Neutrophil (primary cell): ENCODE measurements around the gene GPR25.

Experiments used
- H3K27ac ChIP-seq: fragments of 200-600 bp; sonication (generic); 2 replicates; pipeline ENCODE4 v1.5.1; 2016; ENCODE audit warnings: mild to moderate bottlenecking, moderate library complexity
- H3K27me3 ChIP-seq: fragments of 200-600 bp; sonication (generic); 2 replicates; pipeline ENCODE4 v1.6.0; 2016; ENCODE audit warnings: mild to moderate bottlenecking
- H3K36me3 ChIP-seq: fragments of 200-600 bp; sonication (generic); 2 replicates; pipeline ENCODE4 v1.5.1; 2017
- H3K4me1 ChIP-seq, 2 experiments: fragments of 200-600 bp in 1 of 2; sonication (generic) in 1 of 2; 1 replicate in 1 of 2; 2 replicates in 1 of 2; pipeline versions ENCODE4 v1.5.1 to v1.6.1; 2013 to 2016; ENCODE audit warnings: low read depth in 1 of 2, low read length in 1 of 2, mild to moderate bottlenecking in 1 of 2, moderate library complexity in 1 of 2; ENCODE audit not compliant: control insufficient read depth in 1 of 2, insufficient read depth in 1 of 2
- H3K4me3 ChIP-seq, 2 experiments: fragments of 200-600 bp in 1 of 2; sonication (generic) in 1 of 2; 1 replicate in 1 of 2; 2 replicates in 1 of 2; pipeline ENCODE4 v1.5.1; 2013 to 2016; ENCODE audit warnings: low read depth in 1 of 2, low read length in 1 of 2, mild to moderate bottlenecking in 1 of 2, moderate library complexity in 1 of 2
- H3K9me3 ChIP-seq: fragments of 200-600 bp; sonication (generic); 2 replicates; pipeline ENCODE4 v1.5.1; 2016
- TF ChIP-seq, protein P1 (sequence below): fragments of 200-600 bp; sonication (generic); IDR thresholded peaks from 2 replicates; pipeline ENCODE4 v1.5.1; 2016; ENCODE audit warnings: antibody characterized with exemption

The GPR25 gene

DNA sequence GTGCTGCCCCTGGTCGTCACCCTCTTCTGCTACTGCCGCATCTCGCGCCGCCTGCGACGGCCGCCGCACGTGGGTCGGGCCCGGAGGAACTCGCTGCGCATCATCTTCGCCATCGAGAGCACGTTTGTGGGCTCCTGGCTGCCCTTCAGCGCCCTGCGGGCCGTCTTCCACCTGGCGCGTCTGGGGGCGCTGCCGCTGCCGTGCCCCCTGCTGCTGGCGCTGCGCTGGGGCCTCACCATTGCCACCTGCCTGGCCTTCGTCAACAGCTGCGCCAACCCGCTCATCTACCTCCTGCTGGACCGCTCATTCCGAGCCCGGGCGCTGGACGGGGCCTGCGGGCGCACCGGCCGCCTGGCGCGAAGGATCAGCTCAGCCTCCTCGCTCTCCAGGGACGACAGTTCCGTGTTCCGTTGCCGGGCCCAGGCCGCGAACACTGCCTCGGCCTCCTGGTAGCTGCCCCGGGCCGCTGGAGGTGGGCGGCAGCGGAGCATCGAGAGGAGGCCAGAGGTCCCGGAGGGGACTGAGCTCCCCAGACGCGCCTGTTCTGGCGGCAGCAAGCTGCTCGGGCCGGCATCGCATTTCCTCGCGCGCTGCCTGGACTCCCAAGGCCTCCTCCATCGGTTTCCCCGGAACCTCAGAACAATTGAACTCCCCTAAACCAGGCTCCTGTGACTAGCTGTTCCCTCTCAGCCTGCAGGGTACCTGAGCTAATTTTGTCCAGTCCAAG lies 1.1 kb downstream of the GPR25 start:
- TF ChIP-seq, protein P1, sequence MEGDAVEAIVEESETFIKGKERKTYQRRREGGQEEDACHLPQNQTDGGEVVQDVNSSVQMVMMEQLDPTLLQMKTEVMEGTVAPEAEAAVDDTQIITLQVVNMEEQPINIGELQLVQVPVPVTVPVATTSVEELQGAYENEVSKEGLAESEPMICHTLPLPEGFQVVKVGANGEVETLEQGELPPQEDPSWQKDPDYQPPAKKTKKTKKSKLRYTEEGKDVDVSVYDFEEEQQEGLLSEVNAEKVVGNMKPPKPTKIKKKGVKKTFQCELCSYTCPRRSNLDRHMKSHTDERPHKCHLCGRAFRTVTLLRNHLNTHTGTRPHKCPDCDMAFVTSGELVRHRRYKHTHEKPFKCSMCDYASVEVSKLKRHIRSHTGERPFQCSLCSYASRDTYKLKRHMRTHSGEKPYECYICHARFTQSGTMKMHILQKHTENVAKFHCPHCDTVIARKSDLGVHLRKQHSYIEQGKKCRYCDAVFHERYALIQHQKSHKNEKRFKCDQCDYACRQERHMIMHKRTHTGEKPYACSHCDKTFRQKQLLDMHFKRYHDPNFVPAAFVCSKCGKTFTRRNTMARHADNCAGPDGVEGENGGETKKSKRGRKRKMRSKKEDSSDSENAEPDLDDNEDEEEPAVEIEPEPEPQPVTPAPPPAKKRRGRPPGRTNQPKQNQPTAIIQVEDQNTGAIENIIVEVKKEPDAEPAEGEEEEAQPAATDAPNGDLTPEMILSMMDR, result no peak
- Histone ChIP-seq H3K27ac (no peak overlapping the region), H3K36me3 (no peaks in the 10 kb centered on the region), H3K27me3 (peaks cover 33% of the 10 kb centered on the region), H3K9me3 (no peaks in the 10 kb centered on the region), H3K4me1 (peaks cover 16 to 22% of the 10 kb centered on the region in 2 experiments), H3K4me3 (peak overlapping the region; percentile 36 to 53)

DNA sequence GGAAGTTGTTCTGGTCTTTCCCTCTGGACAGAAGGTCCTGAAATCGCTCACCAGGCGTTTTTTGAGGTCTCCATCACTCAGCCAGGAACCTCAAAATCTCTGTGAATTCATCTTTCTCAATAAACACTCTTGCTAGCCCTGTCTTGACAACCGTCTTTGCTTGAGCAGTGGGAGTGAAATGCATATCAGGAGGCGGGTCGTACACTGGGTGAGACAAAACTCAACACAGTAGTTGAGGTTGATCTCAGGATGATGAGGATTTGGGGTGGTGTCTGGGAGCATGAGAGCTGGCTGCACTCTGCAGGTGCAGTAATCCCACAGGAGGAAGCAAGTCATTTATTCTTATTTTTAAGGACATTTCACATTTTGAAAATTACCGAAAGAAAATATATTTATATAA lies 1.9 kb downstream of the GPR25 start:
- no peak overlapping the region for H3K27ac ChIP-seq
- H3K4me3 ChIP-seq, result no peak overlapping the region
- no peaks in the 10 kb centered on the region for H3K36me3 ChIP-seq
- TF ChIP-seq, protein P1, result no peak
- peaks cover 16 to 22% of the 10 kb centered on the region in 2 experiments for H3K4me1 ChIP-seq
- H3K27me3 ChIP-seq, result peaks cover 33% of the 10 kb centered on the region
- no peaks in the 10 kb centered on the region for H3K9me3 ChIP-seq

DNA sequence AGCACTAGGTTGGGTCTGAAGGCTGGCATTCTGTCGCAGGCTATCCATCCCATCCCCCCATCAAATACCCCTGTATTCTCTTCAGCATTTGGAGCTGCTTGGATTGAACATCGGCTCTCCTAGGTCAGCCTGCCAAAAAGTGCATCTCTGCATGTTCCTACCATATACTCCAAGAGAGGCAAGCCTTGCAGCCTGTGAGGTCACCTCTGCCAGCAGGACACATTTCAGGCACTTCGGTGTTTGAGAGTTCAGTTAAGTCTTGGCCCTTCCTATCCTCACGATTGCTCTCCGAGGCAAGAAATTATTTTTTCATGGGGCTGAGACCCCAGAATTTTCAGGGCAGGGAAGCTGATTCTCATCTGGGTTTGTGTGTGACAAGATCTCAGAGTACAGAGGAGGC lies 2.6 kb downstream of the GPR25 start:
- Histone ChIP-seq H3K4me3 (no peak overlapping the region), H3K27ac (no peak overlapping the region), H3K27me3 (peaks cover 33% of the 10 kb centered on the region), H3K4me1 (peaks cover 16 to 22% of the 10 kb centered on the region in 2 experiments), H3K9me3 (no peaks in the 10 kb centered on the region), H3K36me3 (no peaks in the 10 kb centered on the region)
- TF ChIP-seq, protein P1, result no peak

DNA sequence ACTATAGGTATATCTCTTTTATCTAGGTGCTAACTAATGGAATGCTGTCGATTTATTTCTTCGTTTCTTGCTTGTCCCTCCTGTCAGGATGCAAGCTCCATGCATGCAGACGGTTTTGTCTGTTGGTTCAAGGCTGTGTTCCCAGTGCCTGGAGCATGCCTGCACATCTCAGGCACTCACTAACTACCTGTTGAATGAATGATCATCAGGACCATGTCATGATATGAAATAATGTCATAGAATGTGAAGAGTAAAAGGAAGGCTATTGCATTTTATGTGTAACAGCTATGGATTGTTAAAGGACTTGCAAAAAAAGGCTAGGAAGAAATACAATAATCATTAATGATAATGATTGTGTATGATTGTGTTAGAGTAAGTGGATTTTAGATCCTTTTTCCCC lies 4.2 kb downstream of the GPR25 start:
- H3K9me3 ChIP-seq, result no peaks in the 10 kb centered on the region
- no peak overlapping the region for H3K27ac ChIP-seq
- no peaks in the 10 kb centered on the region for H3K36me3 ChIP-seq
- H3K4me3 ChIP-seq, result no peak overlapping the region
- peaks cover 33% of the 10 kb centered on the region for H3K27me3 ChIP-seq
- H3K4me1 ChIP-seq, result peaks cover 13 to 15% of the 10 kb centered on the region in 2 experiments
- TF ChIP-seq, protein P1, result no peak

DNA sequence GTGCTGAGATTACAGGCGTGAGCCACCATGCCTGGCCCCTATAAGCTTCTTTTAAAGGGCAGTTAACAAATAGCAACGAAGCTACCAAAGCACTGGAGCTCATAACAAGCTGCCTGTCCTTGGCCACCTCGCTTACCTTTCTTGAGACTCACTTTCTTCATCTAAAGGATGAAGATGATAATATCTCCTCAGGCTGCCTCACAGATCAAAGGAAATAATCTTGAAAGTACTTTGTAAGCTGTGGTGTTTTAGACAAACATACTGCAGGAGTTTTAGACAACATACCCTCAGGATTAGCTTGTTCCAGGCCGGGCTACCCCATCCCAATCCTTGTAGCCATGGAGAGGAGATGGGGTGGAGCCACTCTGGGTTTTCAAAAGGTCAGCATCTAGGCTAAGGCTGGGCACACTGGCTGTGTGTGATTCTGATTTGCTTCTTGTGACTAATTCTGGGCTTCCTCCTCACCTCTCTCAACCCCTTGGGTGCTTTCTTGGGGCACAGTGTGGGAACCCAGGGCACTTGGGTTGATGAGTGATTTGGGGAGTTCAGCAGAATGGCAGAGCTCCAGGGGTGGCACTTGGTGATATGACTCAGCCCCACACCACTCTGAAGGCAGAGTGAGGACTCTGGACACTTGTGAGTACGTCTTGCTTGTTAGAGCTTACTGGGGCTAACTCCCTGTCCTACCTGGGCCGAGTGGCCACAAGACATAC lies 5.2 kb downstream of the GPR25 start:
- Histone ChIP-seq H3K27me3 (peaks cover 27% of the 10 kb centered on the region), H3K9me3 (no peaks in the 10 kb centered on the region), H3K4me3 (no peak overlapping the region), H3K27ac (no peak overlapping the region), H3K36me3 (no peaks in the 10 kb centered on the region), H3K4me1 (peaks cover 11 to 12% of the 10 kb centered on the region in 2 experiments)
- TF ChIP-seq, protein P1, result no peak
